ENCODE results near the gene POP4. TPM values are rescaled to one million over a fixed set of nuclear protein-coding genes. Genes with fewer than 3 reads are reported as not detected.

POP4 gene
- total and polyA plus RNA-seq, 11 donors = 41.2 to 157 (median 52.2) TPM

DNA sequence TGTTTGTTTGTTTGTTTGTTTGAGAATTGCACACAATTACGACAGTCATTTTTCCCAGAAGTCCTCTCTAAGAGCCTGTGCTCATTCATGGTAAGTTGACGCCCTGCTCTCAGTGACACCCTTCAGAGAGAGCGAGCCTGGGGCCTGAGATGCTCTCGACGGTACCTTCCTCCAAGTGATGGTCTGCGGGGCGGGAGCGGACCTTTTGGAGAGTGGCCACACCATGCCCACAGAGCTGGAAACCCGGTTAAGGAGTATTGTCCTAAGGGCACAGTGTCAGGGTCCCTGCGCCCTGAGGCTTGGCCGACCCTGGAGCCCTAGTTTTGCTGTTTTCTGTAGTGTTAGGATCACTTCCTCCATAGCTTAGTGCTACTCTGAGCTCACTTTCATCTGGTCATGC, 3.6 kb downstream of the POP4 start:
- TF ChIP-seq, protein P1, sequence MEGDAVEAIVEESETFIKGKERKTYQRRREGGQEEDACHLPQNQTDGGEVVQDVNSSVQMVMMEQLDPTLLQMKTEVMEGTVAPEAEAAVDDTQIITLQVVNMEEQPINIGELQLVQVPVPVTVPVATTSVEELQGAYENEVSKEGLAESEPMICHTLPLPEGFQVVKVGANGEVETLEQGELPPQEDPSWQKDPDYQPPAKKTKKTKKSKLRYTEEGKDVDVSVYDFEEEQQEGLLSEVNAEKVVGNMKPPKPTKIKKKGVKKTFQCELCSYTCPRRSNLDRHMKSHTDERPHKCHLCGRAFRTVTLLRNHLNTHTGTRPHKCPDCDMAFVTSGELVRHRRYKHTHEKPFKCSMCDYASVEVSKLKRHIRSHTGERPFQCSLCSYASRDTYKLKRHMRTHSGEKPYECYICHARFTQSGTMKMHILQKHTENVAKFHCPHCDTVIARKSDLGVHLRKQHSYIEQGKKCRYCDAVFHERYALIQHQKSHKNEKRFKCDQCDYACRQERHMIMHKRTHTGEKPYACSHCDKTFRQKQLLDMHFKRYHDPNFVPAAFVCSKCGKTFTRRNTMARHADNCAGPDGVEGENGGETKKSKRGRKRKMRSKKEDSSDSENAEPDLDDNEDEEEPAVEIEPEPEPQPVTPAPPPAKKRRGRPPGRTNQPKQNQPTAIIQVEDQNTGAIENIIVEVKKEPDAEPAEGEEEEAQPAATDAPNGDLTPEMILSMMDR (IDR thresholded peaks at IDR 0.05) = no peak
- no peak for TF ChIP-seq POLR2A (IDR thresholded peaks at IDR 0.05)
- no peaks in the 10 kb centered on the region for H3K9me3 ChIP-seq
- H3K36me3 ChIP-seq = peaks cover 0 to 63% (median 56%) of the 10 kb centered on the region in 9 donors
- no peak for ATAC-seq
- no peaks in the 10 kb centered on the region for H3K27me3 ChIP-seq
- H3K4me1 ChIP-seq = peaks cover 0 to 23% (median 15%) of the 10 kb centered on the region in 12 donors
- no peak for DNase-seq
- no peak overlapping the region for H3K4me3 ChIP-seq
- H3K27ac ChIP-seq = no peak overlapping the region
- intact Hi-C loops (cut with DNase I) = loop anchor here (1.0 to 10.0 kb wide), 15 partner anchors 53 to 1735 kb away; partner anchors contain the start of genes C19orf12 (in 1 of the 10), CCNE1 (in 1 of the 10), PLEKHF1 (in 1 of the 10) and TSHZ3 (in 1 of the 10)
- WGBS, 4 donors = 92 to 97% (median 94%) methylated on average over 7 to 11 of the region's 11 CpGs

DNA sequence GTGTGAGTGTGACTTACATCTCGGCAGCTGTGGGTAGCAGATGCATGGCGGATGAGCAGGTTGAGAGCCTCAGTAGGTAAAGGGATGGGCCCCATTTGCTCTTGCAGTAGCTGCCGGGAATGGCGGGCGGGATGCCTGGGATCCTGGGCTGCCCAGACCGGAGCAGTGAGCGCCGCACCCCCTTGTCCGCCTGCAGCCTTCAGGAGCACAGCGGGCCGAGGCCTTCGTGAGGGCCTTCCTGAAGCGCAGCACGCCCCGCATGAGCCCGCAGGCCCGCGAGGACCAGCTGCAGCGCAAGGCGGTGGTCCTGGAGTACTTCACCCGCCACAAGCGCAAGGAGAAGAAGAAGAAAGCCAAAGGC, 4.1 kb downstream of the POP4 start:
- Histone ChIP-seq H3K27ac (no peak overlapping the region), H3K27me3 (no peaks in the 10 kb centered on the region), H3K36me3 (peaks cover 0 to 68% (median 61%) of the 10 kb centered on the region in 9 donors), H3K4me1 (peaks cover 0 to 19% (median 12%) of the 10 kb centered on the region in 12 donors), H3K9me3 (no peaks in the 10 kb centered on the region), H3K4me3 (no peak overlapping the region)
- no peak for ATAC-seq
- TF ChIP-seq POLR2A (IDR thresholded peaks at IDR 0.05) = no peak
- TF ChIP-seq, protein P1 (IDR thresholded peaks at IDR 0.05) = no peak
- intact Hi-C loops (cut with DNase I) = loop anchor here in 9 of 10 donors (1.0 to 10.0 kb wide), 10 partner anchors 52 to 265 kb away; partner anchors contain the start of gene C19orf12 (in 1 of the 9)
- 83 to 87% (median 86%) methylated on average over 9 to 22 of the region's 22 CpGs for WGBS, 4 donors
- DNase-seq = peak in 1 of 5 donors; percentile 33

DNA sequence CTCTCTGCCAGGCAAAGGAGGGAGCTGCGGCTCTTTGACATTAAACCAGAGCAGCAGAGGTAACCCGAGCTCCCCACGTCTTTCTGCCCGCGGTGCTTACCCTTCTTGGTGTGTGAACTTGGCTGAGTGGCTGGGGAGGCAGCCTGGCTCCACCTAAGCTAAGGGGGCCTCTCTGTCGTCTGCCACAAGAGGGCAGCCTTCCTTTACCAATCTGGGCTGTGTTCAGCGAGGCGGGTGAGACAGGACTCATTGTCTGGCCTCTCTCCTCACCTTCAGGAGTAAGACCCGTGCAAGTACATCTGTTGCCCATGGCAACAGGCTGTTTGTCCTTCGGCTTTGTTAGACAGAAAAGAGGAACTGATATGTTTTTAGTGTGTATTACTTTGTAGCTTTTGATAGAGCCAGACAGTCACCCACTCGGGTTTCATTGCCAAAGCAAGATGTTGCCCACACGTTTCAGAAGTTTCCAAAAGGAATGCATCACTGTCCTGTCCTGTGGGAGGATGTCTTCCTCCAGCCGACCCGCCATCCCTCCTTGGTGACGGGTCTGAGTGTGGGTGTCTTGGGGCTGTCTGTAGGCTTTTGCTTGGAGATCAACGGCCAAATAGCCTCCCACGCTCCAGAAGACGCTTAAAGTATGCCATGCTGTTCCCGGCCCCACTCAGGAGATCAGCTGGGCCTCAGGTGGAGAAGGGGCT, 4.6 kb downstream of the POP4 start:
- WGBS, 4 donors = 42 to 47% (median 44%) methylated on average over 14 to 19 of the region's 19 CpGs
- DNase-seq = peak; percentile 77 to 85 (median 80)
- TF ChIP-seq, protein P1 (IDR thresholded peaks at IDR 0.05) = peak; percentile 79 to 91 (median 83)
- no peak for TF ChIP-seq POLR2A (IDR thresholded peaks at IDR 0.05)
- H3K36me3 ChIP-seq = peaks cover 0 to 74% (median 67%) of the 10 kb centered on the region in 9 donors
- H3K9me3 ChIP-seq = no peaks in the 10 kb centered on the region
- peaks cover 0 to 15% (median 8%) of the 10 kb centered on the region in 12 donors for H3K4me1 ChIP-seq
- peak; percentile 65 to 84 (median 78) for ATAC-seq
- no peak overlapping the region for H3K27ac ChIP-seq
- intact Hi-C loops (cut with DNase I) = loop anchor here in 9 of 10 donors (1.0 to 10.0 kb wide), 10 partner anchors 52 to 264 kb away; partner anchors contain the start of gene C19orf12 (in 1 of the 9)
- no peaks in the 10 kb centered on the region for H3K27me3 ChIP-seq
- H3K4me3 ChIP-seq = no peak overlapping the region

DNA sequence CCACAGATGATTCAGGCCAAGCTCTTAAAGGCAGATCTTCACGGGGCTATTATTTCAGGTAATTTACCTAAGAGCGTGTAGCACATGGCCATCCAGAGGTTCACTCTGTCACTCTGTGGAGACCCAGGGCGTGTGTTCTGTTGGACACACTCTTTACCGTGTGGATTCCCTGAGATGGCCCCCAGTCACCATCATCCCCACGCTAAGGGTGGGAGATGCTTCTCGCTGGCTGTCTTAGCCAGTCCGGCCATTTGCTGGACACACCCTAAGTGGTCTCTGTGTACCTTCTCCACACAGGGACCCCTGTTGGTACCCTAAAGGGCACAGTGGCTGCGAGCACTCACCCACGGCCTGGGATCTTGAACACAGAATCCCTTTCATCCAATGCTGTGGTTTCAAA, 6.0 kb downstream of the POP4 start:
- 93 to 96% (median 95%) methylated on average over 9 of the region's 9 CpGs for WGBS, 4 donors
- no peak for DNase-seq
- Histone ChIP-seq H3K4me1 (peaks cover 0 to 9% (median 2%) of the 10 kb centered on the region in 12 donors), H3K27me3 (no peaks in the 10 kb centered on the region), H3K27ac (no peak overlapping the region), H3K4me3 (no peak overlapping the region), H3K36me3 (peaks cover 0 to 84% (median 75%) of the 10 kb centered on the region in 9 donors), H3K9me3 (no peaks in the 10 kb centered on the region)
- intact Hi-C loops (cut with DNase I) = loop anchor here in 5 of 10 donors (5.0 to 10.0 kb wide), 5 partner anchors 50 to 263 kb away; partner anchors contain the start of gene C19orf12 (in 1 of the 5)
- TF ChIP-seq, protein P1 (IDR thresholded peaks at IDR 0.05) = no peak
- TF ChIP-seq POLR2A (IDR thresholded peaks at IDR 0.05) = no peak
- ATAC-seq = no peak
